Measurements from ENCODE around the gene ARHGAP26.

DNA sequence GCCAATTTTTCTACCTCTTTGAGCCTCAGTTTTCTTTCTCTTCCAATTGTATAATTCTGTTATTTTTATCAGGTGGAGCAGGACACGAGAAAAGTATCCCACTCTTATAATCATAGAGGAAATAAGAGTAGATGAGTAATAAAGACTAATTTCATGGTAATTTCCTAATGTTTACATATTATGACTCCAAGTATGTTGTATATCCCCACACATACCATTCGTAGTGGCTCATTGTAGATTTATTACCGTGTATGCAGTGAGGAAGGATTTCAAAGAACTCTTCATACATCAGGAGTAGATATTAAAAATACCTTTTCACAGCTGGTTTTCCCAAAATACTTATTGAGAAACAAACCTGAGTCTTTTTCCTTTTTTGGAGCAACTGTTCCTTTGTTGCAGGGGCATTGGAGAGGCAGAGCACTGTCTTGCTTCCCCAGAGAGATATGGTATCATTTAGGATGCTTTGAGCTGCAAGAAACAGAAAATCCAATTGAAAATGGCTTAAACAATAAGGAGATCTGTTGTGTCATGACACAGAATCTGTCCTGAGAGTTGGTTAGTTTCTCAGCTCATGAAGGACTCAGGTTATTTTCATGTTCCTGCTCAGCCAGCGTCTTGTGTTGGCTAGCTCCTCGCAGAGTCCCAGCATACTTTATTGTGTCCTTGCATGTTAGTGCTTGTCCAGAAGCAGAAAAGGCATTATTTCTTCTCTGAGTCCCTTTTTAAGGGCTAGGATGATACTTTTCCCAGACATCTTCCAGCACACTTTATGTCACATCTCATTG, 291.2 kb downstream of the ARHGAP26 start:
- no peak for TF ChIP-seq POLR2A (IDR thresholded peaks at IDR 0.05)
- TF ChIP-seq, protein P1, sequence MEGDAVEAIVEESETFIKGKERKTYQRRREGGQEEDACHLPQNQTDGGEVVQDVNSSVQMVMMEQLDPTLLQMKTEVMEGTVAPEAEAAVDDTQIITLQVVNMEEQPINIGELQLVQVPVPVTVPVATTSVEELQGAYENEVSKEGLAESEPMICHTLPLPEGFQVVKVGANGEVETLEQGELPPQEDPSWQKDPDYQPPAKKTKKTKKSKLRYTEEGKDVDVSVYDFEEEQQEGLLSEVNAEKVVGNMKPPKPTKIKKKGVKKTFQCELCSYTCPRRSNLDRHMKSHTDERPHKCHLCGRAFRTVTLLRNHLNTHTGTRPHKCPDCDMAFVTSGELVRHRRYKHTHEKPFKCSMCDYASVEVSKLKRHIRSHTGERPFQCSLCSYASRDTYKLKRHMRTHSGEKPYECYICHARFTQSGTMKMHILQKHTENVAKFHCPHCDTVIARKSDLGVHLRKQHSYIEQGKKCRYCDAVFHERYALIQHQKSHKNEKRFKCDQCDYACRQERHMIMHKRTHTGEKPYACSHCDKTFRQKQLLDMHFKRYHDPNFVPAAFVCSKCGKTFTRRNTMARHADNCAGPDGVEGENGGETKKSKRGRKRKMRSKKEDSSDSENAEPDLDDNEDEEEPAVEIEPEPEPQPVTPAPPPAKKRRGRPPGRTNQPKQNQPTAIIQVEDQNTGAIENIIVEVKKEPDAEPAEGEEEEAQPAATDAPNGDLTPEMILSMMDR (IDR thresholded peaks at IDR 0.05) = no peak
- peak in 2 of 3 donors; percentile 26 to 31 for TF ChIP-seq POLR2AphosphoS5 (IDR thresholded peaks at IDR 0.05)
- TF ChIP-seq EP300 (IDR thresholded peaks at IDR 0.05; ENCODE audit: low read depth) = no peak
